CD14-positive monocyte (primary cell): ENCODE measurements around the gene TTLL11. TPM values are rescaled to one million over a fixed set of nuclear protein-coding genes. Genes with fewer than 3 reads are reported as not detected.
A peak's percentile ranks its signal among the peaks of the same experiment; 100 is the strongest.

Experiments
- DNase-seq, 3 donors: peaks; one replicate each; pipeline ENCODE4 v3.0.0-alpha.2; 2011 to 2022
- H2AFZ ChIP-seq: 2 replicates; pipeline ENCODE4 v1.6.0; 2012; ENCODE audit warnings: mild to moderate bottlenecking, low read depth, low read length, inconsistent platforms; ENCODE audit not compliant: insufficient read depth, poor library complexity, severe bottlenecking
- H3K27ac ChIP-seq, 2 donors: 1 replicate in 1 of 2; 2 replicates in 1 of 2; pipeline ENCODE4 v1.5.1; 2012 to 2013; ENCODE audit warnings: low read length in 2 of 2, control low read depth in 1 of 2, inconsistent platforms in 1 of 2, low read depth in 1 of 2, mild to moderate bottlenecking in 1 of 2
- H3K27me3 ChIP-seq, 2 donors: one replicate each; pipeline versions ENCODE4 v1.6.0 to v1.6.1; 2011 to 2013; ENCODE audit warnings: low read length in 2 of 2; ENCODE audit not compliant: control insufficient read depth in 2 of 2, insufficient read depth in 2 of 2
- H3K36me3 ChIP-seq, 2 donors: replicated peaks in 1 of 2; 1 replicate in 1 of 2; 2 replicates in 1 of 2; pipeline versions ENCODE4 v1.5.1 to v1.6.1; 2012 to 2013; ENCODE audit warnings: low read length in 2 of 2, control low read depth in 1 of 2, inconsistent platforms in 1 of 2, mild to moderate bottlenecking in 1 of 2; ENCODE audit not compliant: insufficient read depth in 2 of 2, control insufficient read depth in 1 of 2
- H3K4me1 ChIP-seq, 2 donors: 1 replicate in 1 of 2; 2 replicates in 1 of 2; pipeline versions ENCODE4 v1.5.1 to v1.6.1; 2012 to 2013; ENCODE audit warnings: low read length in 2 of 2, control low read depth in 1 of 2, inconsistent platforms in 1 of 2, mild to moderate bottlenecking in 1 of 2, moderate library complexity in 1 of 2; ENCODE audit not compliant: insufficient read depth in 2 of 2, control insufficient read depth in 1 of 2
- H3K4me2 ChIP-seq: replicated peaks from 2 replicates; pipeline ENCODE3; 2012; ENCODE audit warnings: low read length, moderate library complexity, mild to moderate bottlenecking; ENCODE audit not compliant: poor library complexity, severe bottlenecking; ENCODE audit errors: extremely low read depth
- H3K4me3 ChIP-seq, 3 experiments: fragments of 200-600 bp in 1 of 3; sonication (generic) in 1 of 3; replicated peaks in 1 of 3; 1 replicate in 2 of 3; 2 replicates in 1 of 3; pipeline ENCODE4 v1.5.1; 2011 to 2013; ENCODE audit warnings: low read length in 3 of 3, mild to moderate bottlenecking in 3 of 3, control low read depth in 2 of 3, low read depth in 2 of 3, inconsistent platforms in 1 of 3, moderate library complexity in 1 of 3
- H3K79me2 ChIP-seq: 2 replicates; pipeline ENCODE4 v1.6.0; 2012; ENCODE audit warnings: mild to moderate bottlenecking, control low read depth, inconsistent platforms, low read length, moderate library complexity; ENCODE audit not compliant: insufficient read depth
- H3K9ac ChIP-seq: 2 replicates; pipeline ENCODE4 v1.6.0; 2017; ENCODE audit warnings: low read length, mild to moderate bottlenecking; ENCODE audit not compliant: insufficient read depth, poor library complexity, severe bottlenecking
- H3K9me3 ChIP-seq, 2 donors: replicated peaks in 1 of 2; 1 replicate in 1 of 2; 2 replicates in 1 of 2; pipeline versions ENCODE4 v1.5.1 to v1.6.1; 2012 to 2013; ENCODE audit warnings: low read length in 2 of 2, control low read depth in 1 of 2; ENCODE audit not compliant: control insufficient read depth in 1 of 2, insufficient read depth in 1 of 2
- H4K20me1 ChIP-seq: 2 replicates; pipeline ENCODE4 v1.6.0; 2012; ENCODE audit warnings: mild to moderate bottlenecking, low read length, control low read depth, moderate library complexity; ENCODE audit not compliant: insufficient read depth
- H3K27ac Mint-ChIP-seq, 7 donors: one replicate each; pipeline ENCODE4 v1.8.0; 2020; ENCODE audit warnings: mild to moderate bottlenecking in 7 of 7, mixed read lengths in 7 of 7, moderate library complexity in 6 of 7, inconsistent platforms in 2 of 7
- H3K27me3 Mint-ChIP-seq, 3 donors: one replicate each; pipeline ENCODE4 v1.8.0; 2021 to 2022; ENCODE audit warnings: low read depth in 3 of 3, mild to moderate bottlenecking in 3 of 3, mixed read lengths in 3 of 3, moderate library complexity in 3 of 3, inconsistent platforms in 1 of 3
- H3K36me3 Mint-ChIP-seq, 2 donors: one replicate each; pipeline ENCODE4 v1.8.0; 2020; ENCODE audit warnings: mixed read lengths in 2 of 2, inconsistent platforms in 1 of 2, mild to moderate bottlenecking in 1 of 2
- H3K4me1 Mint-ChIP-seq: one replicate; pipeline ENCODE4 v1.8.0; 2020; ENCODE audit warnings: mild to moderate bottlenecking, mixed read lengths
- H3K4me3 Mint-ChIP-seq, 2 donors: one replicate each; pipeline ENCODE4 v1.8.0; 2020; ENCODE audit warnings: mild to moderate bottlenecking in 2 of 2, mixed read lengths in 2 of 2, moderate library complexity in 1 of 2
- H3K9me3 Mint-ChIP-seq, 7 donors: one replicate each; pipeline ENCODE4 v1.8.0; 2020 to 2022; ENCODE audit warnings: mixed read lengths in 7 of 7, mild to moderate bottlenecking in 6 of 7, moderate library complexity in 6 of 7, inconsistent platforms in 2 of 7
- CTCF ChIP-seq: fragments of 200-600 bp; IDR thresholded peaks from one replicate; pipeline ENCODE4 v1.8.0; 2022; ENCODE audit warnings: antibody characterized with exemption, mild to moderate bottlenecking
- WGBS: methylation state at CpG from one replicate; pipeline ENCODE4 v1.1.5; 2013; ENCODE audit warnings: missing lambda C conversion rate; ENCODE audit not compliant: insufficient coverage; 5-methylcytosine and 5-hydroxymethylcytosine counted together
- intact Hi-C, 2 donors: fragments of 100-400 bp; cut with micrococcal nuclease; formaldehyde crosslinking; loops; one replicate each; pipeline versions ENCODE4 v1.15.0 to v1.15.1; 2023
- polyA plus RNA-seq, 3 donors: library from polyadenylated mRNA; depleted of rRNA in 1 of 3; unstranded in 2 of 3; stranded (reverse) in 1 of 3; fragments of 300-500 nt in 2 of 3; fragments of >200 nt in 1 of 3; fragmentation: Illumina TruSeq in 2 of 3; gene quantifications; 1 replicate in 2 of 3; 2 replicates in 1 of 3; pipeline ENCODE4 v1.2.3, GENCODE V29; 2012 to 2021

TTLL11 gene
- polyA plus RNA-seq, 3 donors = 2.9 to 3.5 (median 3.1) TPM

- DNase-seq = no peak
- no peak for TF ChIP-seq CTCF
- intact Hi-C loops = no loop called here
- Histone ChIP-seq H3K36me3 (no peaks in the 10 kb centered on the region), H3K4me2 (no peak overlapping the region), H3K79me2 (no peaks in the 10 kb centered on the region), H2AFZ (no peak overlapping the region), H3K4me3 (no peak overlapping the region), H3K9ac (no peak overlapping the region), H3K9me3 (peaks cover 0 to 3% of the 10 kb centered on the region in 2 donors), H4K20me1 (no peaks in the 10 kb centered on the region), H3K27ac (no peak overlapping the region), H3K27me3 (no peaks in the 10 kb centered on the region), H3K4me1 (no peaks in the 10 kb centered on the region)
- Mint-ChIP-seq H3K4me1 (no peaks in the 10 kb centered on the region), H3K27me3 (peaks cover 0 to 6% (median 1%) of the 10 kb centered on the region in 3 donors), H3K27ac (peak overlapping the region in 1 of 7 donors; percentile 16), H3K9me3 (peaks cover 0 to 21% (median 6%) of the 10 kb centered on the region in 7 donors), H3K36me3 (peaks cover 5 to 8% of the 10 kb centered on the region in 2 donors), H3K4me3 (no peak overlapping the region)
- WGBS = 88% methylated on average over 8 of the region's 14 CpGs
These were observed 107.2 kb downstream of the TTLL11 start for GRCh38 chr9:121985792-121986494.

GRCh38 chr9:121984726-121985402, 108.2 kb downstream of the TTLL11 start:
- Mint-ChIP-seq H3K4me3 (no peak overlapping the region), H3K27me3 (peaks cover 0 to 6% (median 1%) of the 10 kb centered on the region in 3 donors), H3K27ac (no peak overlapping the region), H3K9me3 (peaks cover 2 to 24% (median 9%) of the 10 kb centered on the region in 7 donors), H3K36me3 (peaks cover 8% of the 10 kb centered on the region in 2 donors), H3K4me1 (no peaks in the 10 kb centered on the region)
- H3K9ac ChIP-seq = no peak overlapping the region
- no CpG with 5 or more reads among the region's 7 CpGs for WGBS
- no peak overlapping the region for H3K27ac ChIP-seq
- peaks cover 0 to 3% of the 10 kb centered on the region in 2 donors for H3K9me3 ChIP-seq
- DNase-seq = no peak
- no peaks in the 10 kb centered on the region for H3K27me3 ChIP-seq
- H2AFZ ChIP-seq = no peak overlapping the region
- H3K36me3 ChIP-seq = no peaks in the 10 kb centered on the region
- H3K79me2 ChIP-seq = no peaks in the 10 kb centered on the region
- H3K4me3 ChIP-seq = no peak overlapping the region
- no peaks in the 10 kb centered on the region for H3K4me1 ChIP-seq
- intact Hi-C loops = no loop called here
- H4K20me1 ChIP-seq = no peaks in the 10 kb centered on the region
- H3K4me2 ChIP-seq = no peak overlapping the region
- TF ChIP-seq CTCF = no peak
